Inferior parietal cortex (tissue), 1 donor: Measurements from ENCODE around the gene CEP112.
"Not testable (repeated sequence)": the region's sequence is repeated elsewhere in the genome, so short reads cannot be mapped to it uniquely, and the experiment has no call there.

Experiments
- DNase-seq: peaks from one replicate; pipeline ENCODE4 v3.0.0-alpha.2; 2016; ENCODE audit errors: extremely low spot score

Gene CEP112

GRCh38 chr17:66080670-66081069, 111.3 kb downstream of the CEP112 start:
- not testable (repeated sequence) for DNase-seq

GRCh38 chr17:66076546-66077190, 115.3 kb downstream of the CEP112 start:
- DNase-seq, result no peak

- no peak for DNase-seq
Observed at GRCh38 chr17:66073384-66073783, 118.5 kb downstream of the CEP112 start.

GRCh38 chr17:66063686-66064085, 128.2 kb downstream of the CEP112 start:
- no peak for DNase-seq

GRCh38 chr17:66056148-66056547, 135.8 kb downstream of the CEP112 start:
- DNase-seq, result no peak

- no peak for DNase-seq
Observed at GRCh38 chr17:66054242-66054641, 137.7 kb downstream of the CEP112 start.

- DNase-seq, result no peak
Observed at GRCh38 chr17:66044083-66044482, 147.8 kb downstream of the CEP112 start.

GRCh38 chr17:66043419-66043818, 148.5 kb downstream of the CEP112 start:
- no peak for DNase-seq

GRCh38 chr17:66040402-66040801, 151.5 kb downstream of the CEP112 start:
- no peak for DNase-seq

GRCh38 chr17:66038125-66038524, 153.8 kb downstream of the CEP112 start:
- DNase-seq, result no peak

GRCh38 chr17:66037221-66037620, 154.7 kb downstream of the CEP112 start:
- DNase-seq, result no peak

- no peak for DNase-seq
Observed at GRCh38 chr17:66032082-66032712, 159.7 kb downstream of the CEP112 start.

GRCh38 chr17:66025551-66025950, 166.4 kb downstream of the CEP112 start:
- no peak for DNase-seq

- no peak for DNase-seq
Observed at GRCh38 chr17:66021757-66022156, 170.2 kb downstream of the CEP112 start.

GRCh38 chr17:66018786-66019185, 173.1 kb downstream of the CEP112 start:
- DNase-seq, result no peak

- DNase-seq, result no peak
Observed at GRCh38 chr17:66016231-66016630, 175.7 kb downstream of the CEP112 start.

- DNase-seq, result no peak
Observed at GRCh38 chr17:66008680-66009079, 183.3 kb downstream of the CEP112 start.

GRCh38 chr17:66006654-66007053, 185.3 kb downstream of the CEP112 start:
- DNase-seq, result no peak

- no peak for DNase-seq
Observed at GRCh38 chr17:66002812-66003211, 189.1 kb downstream of the CEP112 start.

- DNase-seq, result no peak
Observed at GRCh38 chr17:66002063-66002585, 189.8 kb downstream of the CEP112 start.

- DNase-seq, result no peak
Observed at GRCh38 chr17:66000216-66000615, 191.7 kb downstream of the CEP112 start.

- no peak for DNase-seq
Observed at GRCh38 chr17:65998675-65999074, 193.3 kb downstream of the CEP112 start.

- DNase-seq, result no peak
Observed at GRCh38 chr17:65994679-65995078, 197.3 kb downstream of the CEP112 start.
